HS-27A (cell line): ENCODE measurements around the gene TIMD4.

Source experiments
- DNase-seq: peaks from one replicate; pipeline ENCODE4 v3.0.0-alpha.2; 2012; ENCODE audit warnings: low read depth, missing footprints

The TIMD4 gene

GRCh38 chr5:156922207-156922792, 40.7 kb downstream of the TIMD4 start:
- no peak for DNase-seq

- DNase-seq: no peak
Measured at GRCh38 chr5:156920861-156921431, 42.1 kb downstream of the TIMD4 start.

- DNase-seq: no peak
Measured at GRCh38 chr5:156920042-156920860, 42.8 kb downstream of the TIMD4 start.

- no peak for DNase-seq
Measured at GRCh38 chr5:156918311-156918845, 44.6 kb downstream of the TIMD4 start.

GRCh38 chr5:156914371-156914737, 48.7 kb downstream of the TIMD4 start:
- no peak for DNase-seq

GRCh38 chr5:156913719-156914370, 49.2 kb downstream of the TIMD4 start:
- DNase-seq: no peak

GRCh38 chr5:156913355-156913718, 49.7 kb downstream of the TIMD4 start:
- DNase-seq: no peak

GRCh38 chr5:156912869-156913268, 50.2 kb downstream of the TIMD4 start:
- no peak for DNase-seq

GRCh38 chr5:156909180-156909579, 53.8 kb downstream of the TIMD4 start:
- no peak for DNase-seq

GRCh38 chr5:156907667-156908066, 55.4 kb downstream of the TIMD4 start:
- no peak for DNase-seq

GRCh38 chr5:156906807-156907206, 56.2 kb downstream of the TIMD4 start:
- DNase-seq: no peak

GRCh38 chr5:156896546-156896945, 66.5 kb downstream of the TIMD4 start:
- no peak for DNase-seq

- DNase-seq: no peak
Measured at GRCh38 chr5:156893517-156893916, 69.5 kb downstream of the TIMD4 start.

GRCh38 chr5:156892864-156893263, 70.2 kb downstream of the TIMD4 start:
- DNase-seq: no peak

- no peak for DNase-seq
Measured at GRCh38 chr5:156892223-156892622, 70.8 kb downstream of the TIMD4 start.

GRCh38 chr5:156888520-156888919, 74.5 kb downstream of the TIMD4 start:
- DNase-seq: no peak

- DNase-seq: no peak
Measured at GRCh38 chr5:156883316-156883875, 79.6 kb downstream of the TIMD4 start.

- DNase-seq: no peak
Measured at GRCh38 chr5:156879665-156880285, 83.3 kb downstream of the TIMD4 start.

- no peak for DNase-seq
Measured at GRCh38 chr5:156871212-156871611, 91.8 kb downstream of the TIMD4 start.

- DNase-seq: no peak
Measured at GRCh38 chr5:156870498-156870839, 92.6 kb downstream of the TIMD4 start.
